Upper lobe of left lung (tissue), 4 donors: ENCODE results near the gene SLC17A9.

Experiments used
- EP300 ChIP-seq, 4 donors: sonication (generic); formaldehyde crosslinking; IDR thresholded peaks; one replicate each; pipeline ENCODE4 v1.5.1; 2017; ENCODE audit warnings: antibody characterized with exemption in 4 of 4, control low read depth in 2 of 4
- POLR2A ChIP-seq, 4 donors: fragments of 450-650 bp; IDR thresholded peaks; one replicate each; pipeline ENCODE4 v1.5.1; 2016 to 2017; ENCODE audit warnings: antibody characterized with exemption in 4 of 4, mild to moderate bottlenecking in 2 of 4
- POLR2AphosphoS5 ChIP-seq, 2 donors: sonication (generic); formaldehyde crosslinking; IDR thresholded peaks; one replicate each; pipeline ENCODE4 v1.5.1; 2017; ENCODE audit warnings: antibody characterized with exemption in 2 of 2
- TF ChIP-seq, protein P1 (sequence below), 6 experiments: fragments of 450-650 bp in 4 of 6; fragments of 200-600 bp in 2 of 6; sonication (generic) in 2 of 6; IDR thresholded peaks; one replicate each; pipeline ENCODE4 v1.5.1; 2016 to 2019; ENCODE audit warnings: antibody characterized with exemption in 6 of 6

DNA sequence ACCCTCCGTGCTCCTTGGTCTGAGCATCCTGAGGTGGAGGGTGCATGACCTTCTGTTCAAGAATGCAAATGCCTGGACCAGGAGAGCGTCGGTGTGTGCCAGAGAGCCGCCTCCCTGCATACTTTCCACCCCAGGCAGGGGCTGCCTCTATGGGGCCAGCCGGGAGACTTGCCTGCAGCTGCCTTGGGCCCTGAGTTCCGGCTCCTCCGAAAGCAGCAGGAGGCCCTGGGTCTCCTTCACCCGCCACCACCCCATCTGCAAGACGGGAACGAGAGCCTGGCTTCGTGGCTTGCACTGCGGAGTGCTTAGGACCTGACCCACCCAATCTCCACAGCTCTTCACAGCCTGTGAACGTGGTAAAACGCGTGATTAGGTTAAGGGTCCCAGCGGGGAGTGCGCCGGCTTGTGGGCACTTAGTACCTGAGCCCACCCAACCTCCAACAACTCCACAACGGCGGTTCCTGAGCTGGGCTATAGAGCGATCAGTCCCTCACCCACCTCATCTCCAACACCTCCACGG is 37.9 kb downstream of the SLC17A9 start:
- TF ChIP-seq, protein P1, sequence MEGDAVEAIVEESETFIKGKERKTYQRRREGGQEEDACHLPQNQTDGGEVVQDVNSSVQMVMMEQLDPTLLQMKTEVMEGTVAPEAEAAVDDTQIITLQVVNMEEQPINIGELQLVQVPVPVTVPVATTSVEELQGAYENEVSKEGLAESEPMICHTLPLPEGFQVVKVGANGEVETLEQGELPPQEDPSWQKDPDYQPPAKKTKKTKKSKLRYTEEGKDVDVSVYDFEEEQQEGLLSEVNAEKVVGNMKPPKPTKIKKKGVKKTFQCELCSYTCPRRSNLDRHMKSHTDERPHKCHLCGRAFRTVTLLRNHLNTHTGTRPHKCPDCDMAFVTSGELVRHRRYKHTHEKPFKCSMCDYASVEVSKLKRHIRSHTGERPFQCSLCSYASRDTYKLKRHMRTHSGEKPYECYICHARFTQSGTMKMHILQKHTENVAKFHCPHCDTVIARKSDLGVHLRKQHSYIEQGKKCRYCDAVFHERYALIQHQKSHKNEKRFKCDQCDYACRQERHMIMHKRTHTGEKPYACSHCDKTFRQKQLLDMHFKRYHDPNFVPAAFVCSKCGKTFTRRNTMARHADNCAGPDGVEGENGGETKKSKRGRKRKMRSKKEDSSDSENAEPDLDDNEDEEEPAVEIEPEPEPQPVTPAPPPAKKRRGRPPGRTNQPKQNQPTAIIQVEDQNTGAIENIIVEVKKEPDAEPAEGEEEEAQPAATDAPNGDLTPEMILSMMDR (IDR thresholded peaks at IDR 0.05): no peak
- TF ChIP-seq POLR2A (IDR thresholded peaks at IDR 0.05): no peak
- TF ChIP-seq POLR2AphosphoS5 (IDR thresholded peaks at IDR 0.05): no peak
- no peak for TF ChIP-seq EP300 (IDR thresholded peaks at IDR 0.05)
